MM.1S (cell line): ENCODE results near the gene LAMA3.

Experiments
- EZH2 ChIP-seq: fragments of 300-600 bp; sonication (generic); optimal IDR thresholded peaks from 2 replicates; pipeline ENCODE3; 2017; ENCODE audit warnings: low read depth, mild to moderate bottlenecking, antibody characterized with exemption, low read length, mixed read lengths
- EZH2phosphoT487 ChIP-seq: fragments of 300-600 bp; sonication (generic); IDR thresholded peaks from 2 replicates; pipeline ENCODE4 v1.6.1; 2018; ENCODE audit warnings: antibody characterized with exemption, low read length
- TF ChIP-seq, protein P1 (sequence below): fragments of 300-600 bp; sonication (generic); IDR thresholded peaks from 2 replicates; pipeline ENCODE4 v1.5.1; 2016; ENCODE audit warnings: antibody characterized with exemption, low read length, mixed read lengths

DNA sequence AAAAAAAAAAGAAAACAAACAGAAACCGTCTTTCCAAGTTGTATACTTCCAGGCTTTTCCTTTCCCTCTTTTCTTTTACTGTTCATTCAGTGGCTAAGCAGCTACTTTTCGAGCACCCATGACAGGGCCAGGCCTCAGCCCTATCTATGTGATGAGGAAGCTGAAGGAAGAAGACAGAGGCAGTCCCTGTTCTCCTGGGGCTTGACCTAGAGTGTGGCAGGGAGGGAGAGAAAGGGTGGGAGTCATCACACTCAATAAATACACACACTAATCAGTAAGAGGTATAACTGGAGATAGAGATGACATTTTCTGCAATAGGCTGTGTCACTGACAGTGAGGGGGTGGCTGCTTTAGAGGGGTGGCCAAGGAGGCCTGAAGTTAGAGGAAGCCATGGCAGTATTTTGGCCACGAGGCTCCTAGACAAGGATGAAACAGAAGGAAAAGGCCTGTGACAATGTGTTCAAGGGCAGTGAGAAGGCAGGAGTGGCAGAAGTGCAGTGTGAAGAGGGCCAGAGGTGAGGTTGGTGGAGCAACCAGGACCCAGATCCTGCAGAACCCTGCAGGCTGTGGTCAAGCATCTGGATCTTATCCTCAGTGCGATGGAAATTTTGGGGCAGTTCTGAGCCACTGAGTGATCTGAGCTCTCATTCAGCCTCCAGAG, 193.5 kb downstream of the LAMA3 start:
- TF ChIP-seq, protein P1, sequence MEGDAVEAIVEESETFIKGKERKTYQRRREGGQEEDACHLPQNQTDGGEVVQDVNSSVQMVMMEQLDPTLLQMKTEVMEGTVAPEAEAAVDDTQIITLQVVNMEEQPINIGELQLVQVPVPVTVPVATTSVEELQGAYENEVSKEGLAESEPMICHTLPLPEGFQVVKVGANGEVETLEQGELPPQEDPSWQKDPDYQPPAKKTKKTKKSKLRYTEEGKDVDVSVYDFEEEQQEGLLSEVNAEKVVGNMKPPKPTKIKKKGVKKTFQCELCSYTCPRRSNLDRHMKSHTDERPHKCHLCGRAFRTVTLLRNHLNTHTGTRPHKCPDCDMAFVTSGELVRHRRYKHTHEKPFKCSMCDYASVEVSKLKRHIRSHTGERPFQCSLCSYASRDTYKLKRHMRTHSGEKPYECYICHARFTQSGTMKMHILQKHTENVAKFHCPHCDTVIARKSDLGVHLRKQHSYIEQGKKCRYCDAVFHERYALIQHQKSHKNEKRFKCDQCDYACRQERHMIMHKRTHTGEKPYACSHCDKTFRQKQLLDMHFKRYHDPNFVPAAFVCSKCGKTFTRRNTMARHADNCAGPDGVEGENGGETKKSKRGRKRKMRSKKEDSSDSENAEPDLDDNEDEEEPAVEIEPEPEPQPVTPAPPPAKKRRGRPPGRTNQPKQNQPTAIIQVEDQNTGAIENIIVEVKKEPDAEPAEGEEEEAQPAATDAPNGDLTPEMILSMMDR, result no peak
- TF ChIP-seq EZH2 (no peak), EZH2phosphoT487 (no peak)
